ENCODE measurements around the gene MC5R.

DNA sequence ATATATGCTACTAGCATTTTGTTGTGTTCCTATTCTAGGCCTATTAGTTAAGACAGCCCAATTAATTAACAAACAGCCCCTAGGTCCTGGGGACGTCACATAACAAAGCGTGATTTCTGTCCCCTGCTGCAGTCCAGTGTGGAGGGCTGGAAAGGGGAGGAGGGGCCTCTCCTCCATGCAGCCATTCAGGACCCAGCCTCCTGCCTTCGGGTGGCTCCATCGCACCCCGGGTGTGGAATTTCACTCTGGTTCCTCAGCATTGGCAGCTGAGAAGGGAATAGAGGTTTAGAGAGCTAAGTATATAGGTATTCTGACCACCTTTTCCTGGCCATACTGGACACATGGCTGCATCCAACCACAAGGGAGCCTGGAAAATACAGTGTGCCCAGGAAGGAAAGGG, 49.0 kb downstream of the MC5R start:
- TF ChIP-seq, protein P1, sequence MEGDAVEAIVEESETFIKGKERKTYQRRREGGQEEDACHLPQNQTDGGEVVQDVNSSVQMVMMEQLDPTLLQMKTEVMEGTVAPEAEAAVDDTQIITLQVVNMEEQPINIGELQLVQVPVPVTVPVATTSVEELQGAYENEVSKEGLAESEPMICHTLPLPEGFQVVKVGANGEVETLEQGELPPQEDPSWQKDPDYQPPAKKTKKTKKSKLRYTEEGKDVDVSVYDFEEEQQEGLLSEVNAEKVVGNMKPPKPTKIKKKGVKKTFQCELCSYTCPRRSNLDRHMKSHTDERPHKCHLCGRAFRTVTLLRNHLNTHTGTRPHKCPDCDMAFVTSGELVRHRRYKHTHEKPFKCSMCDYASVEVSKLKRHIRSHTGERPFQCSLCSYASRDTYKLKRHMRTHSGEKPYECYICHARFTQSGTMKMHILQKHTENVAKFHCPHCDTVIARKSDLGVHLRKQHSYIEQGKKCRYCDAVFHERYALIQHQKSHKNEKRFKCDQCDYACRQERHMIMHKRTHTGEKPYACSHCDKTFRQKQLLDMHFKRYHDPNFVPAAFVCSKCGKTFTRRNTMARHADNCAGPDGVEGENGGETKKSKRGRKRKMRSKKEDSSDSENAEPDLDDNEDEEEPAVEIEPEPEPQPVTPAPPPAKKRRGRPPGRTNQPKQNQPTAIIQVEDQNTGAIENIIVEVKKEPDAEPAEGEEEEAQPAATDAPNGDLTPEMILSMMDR (IDR thresholded peaks at IDR 0.05; ENCODE audit: low read depth, low read length, missing input control) = no peak
- TF ChIP-seq, protein P2, sequence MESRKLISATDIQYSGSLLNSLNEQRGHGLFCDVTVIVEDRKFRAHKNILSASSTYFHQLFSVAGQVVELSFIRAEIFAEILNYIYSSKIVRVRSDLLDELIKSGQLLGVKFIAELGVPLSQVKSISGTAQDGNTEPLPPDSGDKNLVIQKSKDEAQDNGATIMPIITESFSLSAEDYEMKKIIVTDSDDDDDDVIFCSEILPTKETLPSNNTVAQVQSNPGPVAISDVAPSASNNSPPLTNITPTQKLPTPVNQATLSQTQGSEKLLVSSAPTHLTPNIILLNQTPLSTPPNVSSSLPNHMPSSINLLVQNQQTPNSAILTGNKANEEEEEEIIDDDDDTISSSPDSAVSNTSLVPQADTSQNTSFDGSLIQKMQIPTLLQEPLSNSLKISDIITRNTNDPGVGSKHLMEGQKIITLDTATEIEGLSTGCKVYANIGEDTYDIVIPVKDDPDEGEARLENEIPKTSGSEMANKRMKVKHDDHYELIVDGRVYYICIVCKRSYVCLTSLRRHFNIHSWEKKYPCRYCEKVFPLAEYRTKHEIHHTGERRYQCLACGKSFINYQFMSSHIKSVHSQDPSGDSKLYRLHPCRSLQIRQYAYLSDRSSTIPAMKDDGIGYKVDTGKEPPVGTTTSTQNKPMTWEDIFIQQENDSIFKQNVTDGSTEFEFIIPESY (IDR thresholded peaks at IDR 0.05) = no peak
- TF ChIP-seq TAF1 (conservative IDR thresholded peaks at IDR 0.05) = no peak
- TF ChIP-seq, protein P3, sequence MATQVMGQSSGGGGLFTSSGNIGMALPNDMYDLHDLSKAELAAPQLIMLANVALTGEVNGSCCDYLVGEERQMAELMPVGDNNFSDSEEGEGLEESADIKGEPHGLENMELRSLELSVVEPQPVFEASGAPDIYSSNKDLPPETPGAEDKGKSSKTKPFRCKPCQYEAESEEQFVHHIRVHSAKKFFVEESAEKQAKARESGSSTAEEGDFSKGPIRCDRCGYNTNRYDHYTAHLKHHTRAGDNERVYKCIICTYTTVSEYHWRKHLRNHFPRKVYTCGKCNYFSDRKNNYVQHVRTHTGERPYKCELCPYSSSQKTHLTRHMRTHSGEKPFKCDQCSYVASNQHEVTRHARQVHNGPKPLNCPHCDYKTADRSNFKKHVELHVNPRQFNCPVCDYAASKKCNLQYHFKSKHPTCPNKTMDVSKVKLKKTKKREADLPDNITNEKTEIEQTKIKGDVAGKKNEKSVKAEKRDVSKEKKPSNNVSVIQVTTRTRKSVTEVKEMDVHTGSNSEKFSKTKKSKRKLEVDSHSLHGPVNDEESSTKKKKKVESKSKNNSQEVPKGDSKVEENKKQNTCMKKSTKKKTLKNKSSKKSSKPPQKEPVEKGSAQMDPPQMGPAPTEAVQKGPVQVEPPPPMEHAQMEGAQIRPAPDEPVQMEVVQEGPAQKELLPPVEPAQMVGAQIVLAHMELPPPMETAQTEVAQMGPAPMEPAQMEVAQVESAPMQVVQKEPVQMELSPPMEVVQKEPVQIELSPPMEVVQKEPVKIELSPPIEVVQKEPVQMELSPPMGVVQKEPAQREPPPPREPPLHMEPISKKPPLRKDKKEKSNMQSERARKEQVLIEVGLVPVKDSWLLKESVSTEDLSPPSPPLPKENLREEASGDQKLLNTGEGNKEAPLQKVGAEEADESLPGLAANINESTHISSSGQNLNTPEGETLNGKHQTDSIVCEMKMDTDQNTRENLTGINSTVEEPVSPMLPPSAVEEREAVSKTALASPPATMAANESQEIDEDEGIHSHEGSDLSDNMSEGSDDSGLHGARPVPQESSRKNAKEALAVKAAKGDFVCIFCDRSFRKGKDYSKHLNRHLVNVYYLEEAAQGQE (IDR thresholded peaks at IDR 0.05) = no peak
- TF ChIP-seq GABPA (IDR thresholded peaks at IDR 0.05 in 1 of 2, conservative IDR thresholded peaks at IDR 0.05 in 1 of 2) = no peak
